ENCODE measurements around the gene MSRB3.
"Not testable (repeated sequence)": the region's sequence is repeated elsewhere in the genome, so short reads cannot be mapped to it uniquely, and the experiment has no call there.

Gene MSRB3

DNA sequence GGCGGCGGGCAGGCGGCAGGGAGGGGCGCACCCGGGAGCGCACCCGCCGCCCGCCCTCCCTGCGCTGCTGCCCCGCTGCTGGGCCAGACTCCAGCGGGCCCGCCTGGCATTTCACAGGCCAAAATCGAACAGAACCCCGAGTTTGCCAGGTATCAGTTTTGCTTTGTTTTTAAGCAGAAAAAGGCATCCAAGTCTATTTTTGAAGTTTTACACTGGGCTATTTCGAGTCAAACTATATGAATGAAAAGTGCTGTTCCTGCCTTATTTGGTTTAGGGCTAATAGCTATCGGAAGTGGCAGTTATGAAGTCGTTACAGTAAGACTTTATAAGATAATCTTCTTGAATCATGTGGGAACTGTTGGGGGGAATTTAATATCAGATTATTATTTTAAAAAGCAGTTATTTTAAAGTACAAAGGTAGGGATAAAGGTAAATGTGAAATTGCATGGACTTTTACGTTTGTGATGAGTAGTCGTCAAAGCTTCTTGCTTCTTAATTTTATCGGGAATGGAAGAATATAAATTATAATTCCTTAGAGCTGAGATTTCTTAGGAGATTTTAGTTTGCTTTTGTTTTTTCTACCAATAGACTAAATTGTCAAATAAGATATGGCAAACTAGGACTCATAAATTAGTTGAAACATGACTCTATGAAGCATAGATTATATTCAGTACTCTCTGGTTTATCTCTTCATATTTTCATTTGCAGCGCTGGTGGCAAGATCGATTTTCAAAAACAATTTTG lies 1.1 kb downstream of the MSRB3 start:
- H3K4me3 ChIP-seq (ENCODE audit: low read depth, low read length), result peak overlapping the region; percentile 90
- no peak for DNase-seq (ENCODE audit: low read depth, low spot score)
- POLR2A ChIA-PET, result no interaction called here
- CTCF ChIA-PET, result interaction anchor here (0.7 to 1.3 kb wide), 3 partner anchors 21 to 157 kb away, joined by 3 read pairs; no protein-coding TSS in a partner anchor
- TF ChIP-seq, protein P1, sequence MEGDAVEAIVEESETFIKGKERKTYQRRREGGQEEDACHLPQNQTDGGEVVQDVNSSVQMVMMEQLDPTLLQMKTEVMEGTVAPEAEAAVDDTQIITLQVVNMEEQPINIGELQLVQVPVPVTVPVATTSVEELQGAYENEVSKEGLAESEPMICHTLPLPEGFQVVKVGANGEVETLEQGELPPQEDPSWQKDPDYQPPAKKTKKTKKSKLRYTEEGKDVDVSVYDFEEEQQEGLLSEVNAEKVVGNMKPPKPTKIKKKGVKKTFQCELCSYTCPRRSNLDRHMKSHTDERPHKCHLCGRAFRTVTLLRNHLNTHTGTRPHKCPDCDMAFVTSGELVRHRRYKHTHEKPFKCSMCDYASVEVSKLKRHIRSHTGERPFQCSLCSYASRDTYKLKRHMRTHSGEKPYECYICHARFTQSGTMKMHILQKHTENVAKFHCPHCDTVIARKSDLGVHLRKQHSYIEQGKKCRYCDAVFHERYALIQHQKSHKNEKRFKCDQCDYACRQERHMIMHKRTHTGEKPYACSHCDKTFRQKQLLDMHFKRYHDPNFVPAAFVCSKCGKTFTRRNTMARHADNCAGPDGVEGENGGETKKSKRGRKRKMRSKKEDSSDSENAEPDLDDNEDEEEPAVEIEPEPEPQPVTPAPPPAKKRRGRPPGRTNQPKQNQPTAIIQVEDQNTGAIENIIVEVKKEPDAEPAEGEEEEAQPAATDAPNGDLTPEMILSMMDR (IDR thresholded peaks at IDR 0.05; ENCODE audit: insufficient read depth, low read length, missing control alignments), result no peak

DNA sequence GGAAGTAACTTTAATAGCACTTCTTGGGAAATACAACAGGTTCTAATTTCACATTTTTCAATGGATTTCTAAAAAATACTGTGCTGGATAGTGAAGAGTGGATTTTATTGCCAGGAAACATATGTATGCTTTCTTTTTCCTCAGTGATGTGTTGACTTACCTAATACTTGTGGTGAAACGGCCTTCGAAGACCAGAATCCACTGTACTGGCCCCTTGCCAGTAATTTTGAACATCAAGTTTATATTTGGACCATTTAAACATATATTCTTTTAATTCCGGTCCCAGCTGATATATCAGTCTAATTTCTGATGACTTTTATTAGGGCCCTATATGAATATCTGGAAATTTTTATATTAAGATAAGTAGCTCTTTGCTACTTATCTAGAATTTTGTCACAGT lies 1.8 kb downstream of the MSRB3 start:
- no peak for DNase-seq (ENCODE audit: low read depth, low spot score)
- POLR2A ChIA-PET, result no interaction called here
- CTCF ChIA-PET, result interaction anchor here (0.7 to 1.3 kb wide), 3 partner anchors 14 to 30 kb away, joined by 3 read pairs; no protein-coding TSS in a partner anchor
- TF ChIP-seq, protein P1 (IDR thresholded peaks at IDR 0.05; ENCODE audit: insufficient read depth, low read length, missing control alignments), result no peak
- H3K4me3 ChIP-seq (ENCODE audit: low read depth, low read length), result peak overlapping the region; percentile 90

DNA sequence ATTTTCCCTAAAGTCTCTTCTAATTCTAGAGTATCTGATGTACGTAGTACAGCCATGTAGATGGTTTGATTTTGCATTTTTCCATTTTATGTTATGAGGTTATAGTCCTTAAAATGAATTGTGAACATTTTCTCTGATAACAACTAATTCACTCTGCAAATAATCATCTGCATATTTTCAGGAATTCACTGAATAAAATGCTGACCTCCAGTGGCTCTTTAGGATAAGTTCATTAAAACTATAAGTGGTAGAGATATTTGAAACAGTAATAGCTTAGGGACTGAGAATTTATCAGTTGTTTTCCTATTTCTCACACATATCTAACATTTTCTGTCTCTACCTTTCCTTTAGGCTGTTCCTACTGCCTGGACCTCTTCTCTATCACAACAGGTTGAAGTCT lies 4.4 kb downstream of the MSRB3 start:
- ChIA-PET CTCF (interaction anchor here (2.2 kb wide), 2 partner anchors 11 to 18 kb away, joined by 9 to 13 read pairs; no protein-coding TSS in a partner anchor), POLR2A (no interaction called here)
- H3K4me3 ChIP-seq (ENCODE audit: low read depth, low read length), result no peak overlapping the region
- TF ChIP-seq, protein P1 (IDR thresholded peaks at IDR 0.05; ENCODE audit: insufficient read depth, low read length, missing control alignments), result no peak
- DNase-seq (ENCODE audit: low read depth, low spot score), result no peak

DNA sequence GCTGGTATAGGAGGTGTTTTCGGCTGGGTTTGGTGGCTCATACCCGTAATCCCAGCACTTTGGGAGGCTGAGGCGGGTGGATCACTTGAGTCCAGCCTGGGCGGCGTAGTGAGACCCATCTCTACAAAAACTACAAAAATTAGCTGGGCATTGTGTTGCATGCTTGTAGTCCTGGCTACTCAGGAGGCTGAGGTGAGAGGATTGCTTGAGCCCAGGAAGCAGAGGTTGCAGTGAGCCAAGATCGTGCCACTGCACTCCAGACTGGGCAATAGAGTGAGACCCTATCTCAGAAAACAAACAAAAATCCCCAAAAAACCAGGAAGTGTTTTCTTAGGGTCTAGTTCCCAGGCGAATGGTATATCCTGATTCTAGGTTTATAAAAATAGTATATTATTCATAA lies 7.0 kb downstream of the MSRB3 start:
- DNase-seq (ENCODE audit: low read depth, low spot score); H3K4me3 ChIP-seq (ENCODE audit: low read depth, low read length); POLR2A ChIA-PET: not testable (repeated sequence)
- CTCF ChIA-PET, result interaction anchor here (2.3 kb wide), 1 partner anchor 21 kb away, joined by 8 read pairs; no protein-coding TSS in a partner anchor

DNA sequence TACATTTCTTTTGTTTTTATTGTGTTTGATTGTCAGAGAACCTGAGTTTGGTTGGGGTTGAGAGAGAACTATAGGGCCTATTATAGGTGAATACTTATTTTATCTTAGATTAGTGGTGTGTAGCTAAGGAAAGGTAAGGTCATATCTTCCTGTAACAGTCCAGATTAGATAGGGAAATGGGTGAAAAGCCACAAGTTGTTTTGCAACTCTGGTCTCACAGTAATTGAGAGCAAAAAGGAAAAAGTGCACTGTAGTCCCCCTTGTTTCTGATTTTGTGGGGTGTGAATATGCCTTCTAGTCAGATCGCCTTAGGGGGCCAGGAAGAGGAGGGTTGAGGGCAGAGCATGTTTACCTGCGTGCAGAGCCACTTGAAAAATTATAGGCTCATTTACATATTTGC lies 8.9 kb downstream of the MSRB3 start:
- H3K4me3 ChIP-seq (ENCODE audit: low read depth, low read length), result no peak overlapping the region
- ChIA-PET POLR2A (interaction anchor here (0.7 kb wide), 1 partner anchor 580 kb away, joined by 3 read pairs; no protein-coding TSS in a partner anchor), CTCF (interaction anchor here (2.3 to 5.8 kb wide), 2 partner anchors 14 to 19 kb away, joined by 8 to 34 read pairs; no protein-coding TSS in a partner anchor)
- TF ChIP-seq, protein P1 (IDR thresholded peaks at IDR 0.05; ENCODE audit: insufficient read depth, low read length, missing control alignments), result no peak
- DNase-seq (ENCODE audit: low read depth, low spot score), result no peak

DNA sequence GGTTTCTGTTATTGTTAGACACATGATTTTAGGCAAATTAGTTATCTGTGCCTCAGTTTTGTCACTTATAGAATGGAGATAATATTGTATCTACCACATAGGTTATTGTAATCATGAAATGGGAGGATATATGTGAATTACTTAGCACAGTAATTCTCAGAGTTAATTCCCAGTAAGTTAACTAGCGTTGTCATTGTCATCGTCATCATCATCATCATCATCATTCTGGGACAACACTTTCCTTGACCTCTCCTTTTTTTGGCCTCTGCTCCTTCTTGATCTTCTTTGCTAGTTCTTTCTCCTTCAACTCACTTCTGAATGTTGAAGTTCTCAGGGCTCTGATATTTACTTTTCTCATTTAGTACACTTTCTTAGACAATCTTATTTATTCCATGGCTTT lies 13.8 kb downstream of the MSRB3 start:
- TF ChIP-seq, protein P1 (IDR thresholded peaks at IDR 0.05; ENCODE audit: insufficient read depth, low read length, missing control alignments), result no peak
- ChIA-PET CTCF (interaction anchor here (0.6 to 5.8 kb wide), 5 partner anchors 9 to 423 kb away, joined by 3 to 34 read pairs (median 9); no protein-coding TSS in a partner anchor), POLR2A (no interaction called here)

More for the DNA sequence above, 13.8 kb downstream of the MSRB3 start:
- H3K4me3 ChIP-seq (ENCODE audit: low read depth, low read length), result no peak overlapping the region
- no peak for DNase-seq (ENCODE audit: low read depth, low spot score)

All from AG04449 (cell line).